ENCODE measurements around the gene TARDBP. TPM values are rescaled to one million over a fixed set of nuclear protein-coding genes. Genes with fewer than 3 reads are reported as not detected.
"Not testable (repeated sequence)": the region's sequence is repeated elsewhere in the genome, so short reads cannot be mapped to it uniquely, and the experiment has no call there.

Gene TARDBP
- total and polyA plus RNA-seq, 2 experiments from 2014 or later = 102 to 213 TPM

DNA sequence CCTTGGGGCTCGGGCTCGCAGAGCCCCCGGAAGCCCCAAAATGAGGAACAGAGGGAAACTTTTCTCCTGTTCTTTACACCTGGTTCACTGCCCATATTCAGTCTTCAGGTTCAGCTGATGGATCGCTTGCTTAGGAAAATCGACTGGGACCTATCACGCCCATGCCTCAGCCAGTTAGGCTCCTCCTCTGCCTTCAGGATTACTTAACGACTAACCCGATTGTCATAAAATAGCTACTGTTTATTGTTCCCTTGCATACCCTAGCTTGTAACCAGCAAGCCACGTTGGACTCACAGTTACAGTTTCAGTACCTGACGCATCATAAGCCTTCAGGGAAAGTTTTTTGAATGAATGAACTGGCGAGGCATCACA lies 692 bp downstream of the TARDBP start:
- peaks cover 9% of the 10 kb centered on the region for H3K4me1 ChIP-seq (ENCODE audit: low read depth)
- no peaks in the 10 kb centered on the region for H3K27me3 ChIP-seq
- no peak for DNase-seq (ENCODE audit: low read depth in 1 of 2, low spot score in 1 of 2)
- TF ChIP-seq, protein P1, sequence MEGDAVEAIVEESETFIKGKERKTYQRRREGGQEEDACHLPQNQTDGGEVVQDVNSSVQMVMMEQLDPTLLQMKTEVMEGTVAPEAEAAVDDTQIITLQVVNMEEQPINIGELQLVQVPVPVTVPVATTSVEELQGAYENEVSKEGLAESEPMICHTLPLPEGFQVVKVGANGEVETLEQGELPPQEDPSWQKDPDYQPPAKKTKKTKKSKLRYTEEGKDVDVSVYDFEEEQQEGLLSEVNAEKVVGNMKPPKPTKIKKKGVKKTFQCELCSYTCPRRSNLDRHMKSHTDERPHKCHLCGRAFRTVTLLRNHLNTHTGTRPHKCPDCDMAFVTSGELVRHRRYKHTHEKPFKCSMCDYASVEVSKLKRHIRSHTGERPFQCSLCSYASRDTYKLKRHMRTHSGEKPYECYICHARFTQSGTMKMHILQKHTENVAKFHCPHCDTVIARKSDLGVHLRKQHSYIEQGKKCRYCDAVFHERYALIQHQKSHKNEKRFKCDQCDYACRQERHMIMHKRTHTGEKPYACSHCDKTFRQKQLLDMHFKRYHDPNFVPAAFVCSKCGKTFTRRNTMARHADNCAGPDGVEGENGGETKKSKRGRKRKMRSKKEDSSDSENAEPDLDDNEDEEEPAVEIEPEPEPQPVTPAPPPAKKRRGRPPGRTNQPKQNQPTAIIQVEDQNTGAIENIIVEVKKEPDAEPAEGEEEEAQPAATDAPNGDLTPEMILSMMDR (IDR thresholded peaks at IDR 0.05; ENCODE audit: low read depth, low read length) = no peak
- H3K36me3 ChIP-seq = peaks cover 41% of the 10 kb centered on the region
- H3K4me3 ChIP-seq = peak overlapping the region; percentile 79
- peak overlapping the region; percentile 99 for H3K27ac ChIP-seq
- H3K9me3 ChIP-seq (ENCODE audit: low read depth) = no peaks in the 10 kb centered on the region

DNA sequence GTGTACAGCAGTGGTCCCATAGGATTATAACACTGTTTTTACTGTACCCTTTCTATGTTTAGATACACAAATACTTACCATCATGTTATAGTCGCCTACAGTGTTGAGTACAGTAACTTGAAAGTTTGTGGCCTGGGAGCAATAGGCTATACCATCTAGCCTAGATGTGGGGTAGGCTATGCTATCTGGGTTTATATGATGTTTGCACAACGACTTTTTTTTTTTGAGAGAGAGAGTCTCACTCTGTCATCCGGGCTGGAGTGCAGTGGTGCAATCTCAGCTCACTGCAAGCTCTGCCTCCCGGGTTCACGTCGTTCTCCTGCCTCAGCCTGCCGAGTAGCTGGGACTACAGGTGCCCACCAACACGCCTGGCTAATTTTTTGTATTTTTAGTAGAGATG lies 6.9 kb downstream of the TARDBP start:
- H3K27me3 ChIP-seq; DNase-seq (ENCODE audit: low read depth in 1 of 2, low spot score in 1 of 2): not testable (repeated sequence)
- H3K36me3 ChIP-seq = peaks cover 88% of the 10 kb centered on the region

DNA sequence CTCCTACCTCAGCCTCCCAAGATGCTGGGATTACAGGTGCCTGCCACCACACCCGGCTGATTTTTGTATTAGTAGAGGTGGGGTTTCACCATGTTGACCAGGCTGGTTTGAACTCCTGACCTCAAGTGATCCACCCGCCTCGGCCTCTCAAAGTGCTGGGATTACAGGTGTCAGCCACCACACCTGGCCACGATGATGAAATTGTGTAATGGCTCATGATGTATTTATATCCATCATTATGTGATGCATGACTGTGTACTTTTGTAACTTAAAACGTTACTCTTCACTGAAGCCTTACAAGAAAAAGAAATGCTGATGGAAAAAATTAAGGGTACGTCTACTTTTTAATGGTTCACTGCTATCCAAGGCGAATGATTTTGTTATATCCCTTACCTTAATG lies 7.5 kb downstream of the TARDBP start:
- H3K27me3 ChIP-seq = no peaks in the 10 kb centered on the region
- no peaks in the 10 kb centered on the region for H3K9me3 ChIP-seq (ENCODE audit: low read depth)
- TF ChIP-seq, protein P1 (IDR thresholded peaks at IDR 0.05; ENCODE audit: low read depth, low read length) = no peak
- DNase-seq (ENCODE audit: low read depth in 1 of 2, low spot score in 1 of 2) = no peak
- H3K4me3 ChIP-seq = no peak overlapping the region
- H3K27ac ChIP-seq = no peak overlapping the region
- no peaks in the 10 kb centered on the region for H3K4me1 ChIP-seq (ENCODE audit: low read depth)
- H3K36me3 ChIP-seq = peaks cover 88% of the 10 kb centered on the region

More for the DNA sequence above, 6.9 kb downstream of the TARDBP start:
- not testable (repeated sequence) for H3K9me3 ChIP-seq (ENCODE audit: low read depth); H3K4me1 ChIP-seq (ENCODE audit: low read depth); H3K4me3 ChIP-seq; H3K27ac ChIP-seq

DNA sequence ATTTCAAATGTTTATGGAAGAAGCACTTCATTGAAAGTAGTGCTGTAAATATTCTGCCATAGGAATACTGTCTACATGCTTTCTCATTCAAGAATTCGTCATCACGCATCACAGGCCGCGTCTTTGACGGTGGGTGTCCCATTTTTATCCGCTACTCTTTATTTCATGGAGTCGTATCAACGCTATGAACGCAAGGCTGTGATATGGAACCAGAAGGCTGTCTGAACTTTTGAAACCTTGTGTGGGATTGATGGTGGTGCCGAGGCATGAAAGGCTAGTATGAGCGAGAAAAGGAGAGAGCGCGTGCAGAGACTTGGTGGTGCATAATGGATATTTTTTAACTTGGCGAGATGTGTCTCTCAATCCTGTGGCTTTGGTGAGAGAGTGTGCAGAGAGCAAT lies 10.7 kb downstream of the TARDBP start:
- DNase-seq (ENCODE audit: low read depth in 1 of 2, low spot score in 1 of 2) = no peak
- Histone ChIP-seq H3K4me3 (no peak overlapping the region), H3K27me3 (no peaks in the 10 kb centered on the region), H3K27ac (no peak overlapping the region), H3K9me3 (ENCODE audit: low read depth) (no peaks in the 10 kb centered on the region), H3K4me1 (ENCODE audit: low read depth) (no peaks in the 10 kb centered on the region), H3K36me3 (peaks cover 87% of the 10 kb centered on the region)
- TF ChIP-seq, protein P1 (IDR thresholded peaks at IDR 0.05; ENCODE audit: low read depth, low read length) = no peak

- Histone ChIP-seq H3K4me1 (ENCODE audit: low read depth) (no peaks in the 10 kb centered on the region), H3K27me3 (no peaks in the 10 kb centered on the region), H3K36me3 (peaks cover 75% of the 10 kb centered on the region), H3K27ac (no peak overlapping the region), H3K9me3 (ENCODE audit: low read depth) (no peaks in the 10 kb centered on the region), H3K4me3 (no peak overlapping the region)
- TF ChIP-seq, protein P1 (IDR thresholded peaks at IDR 0.05; ENCODE audit: low read depth, low read length) = no peak
- no peak for DNase-seq (ENCODE audit: low read depth in 1 of 2, low spot score in 1 of 2)
Observed at GRCh38 chr1:11024154-11024873, 11.9 kb downstream of the TARDBP start.

DNA sequence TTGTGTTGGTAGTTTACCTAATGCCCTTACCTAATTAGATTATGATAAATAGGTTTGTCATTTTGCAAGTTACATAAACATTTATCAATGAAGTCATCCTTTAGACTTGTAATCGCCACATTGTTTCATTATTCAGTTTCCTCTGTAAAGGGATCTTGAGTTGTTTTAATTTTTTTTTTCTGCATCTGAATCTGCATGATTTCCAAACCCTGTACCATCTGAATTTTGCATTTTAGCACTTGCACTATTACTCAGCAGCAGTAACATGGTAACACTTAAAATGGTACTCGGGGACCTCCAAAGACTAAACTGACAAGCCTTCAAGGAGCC lies 12.4 kb downstream of the TARDBP start:
- Histone ChIP-seq H3K4me1 (ENCODE audit: low read depth) (no peaks in the 10 kb centered on the region), H3K36me3 (peaks cover 74% of the 10 kb centered on the region), H3K9me3 (ENCODE audit: low read depth) (no peaks in the 10 kb centered on the region), H3K27me3 (no peaks in the 10 kb centered on the region), H3K27ac (no peak overlapping the region), H3K4me3 (no peak overlapping the region)
- no peak for DNase-seq (ENCODE audit: low read depth in 1 of 2, low spot score in 1 of 2)
- TF ChIP-seq, protein P1 (IDR thresholded peaks at IDR 0.05; ENCODE audit: low read depth, low read length) = no peak

Measured in cardiac muscle cell (in vitro differentiated cells and primary cell).